ENCODE data around the gene ANP32A. TPM values are rescaled to one million over a fixed set of nuclear protein-coding genes. Genes with fewer than 3 reads are reported as not detected.

The ANP32A gene
- total RNA-seq, 1 donor from 2014 or later: 333 TPM

GRCh38 chr15:68842958-68843357 is 22.3 kb upstream of the ANP32A start:
- Histone ChIP-seq H3K27me3 (peaks cover 61% of the 10 kb centered on the region), H3K4me2 (no peak overlapping the region)
- no peak for DNase-seq (ENCODE audit: low spot score)

GRCh38 chr15:68834346-68834745 is 13.7 kb upstream of the ANP32A start:
- Mint-ChIP-seq H3K4me1 (no peaks in the 10 kb centered on the region), H3K27me3 (ENCODE audit: insufficient read depth, low read depth) (no peaks in the 10 kb centered on the region), H3K27ac (no peak overlapping the region)

More at GRCh38 chr15:68842958-68843357, 22.3 kb upstream of the ANP32A start:
- H4K20me1 ChIP-seq (ENCODE audit: low read depth): no peaks in the 10 kb centered on the region
- peaks cover 15% of the 10 kb centered on the region for H3K27me3 Mint-ChIP-seq (ENCODE audit: insufficient read depth, low read depth)
- H3K27ac Mint-ChIP-seq: no peak overlapping the region
- peaks cover 2% of the 10 kb centered on the region for H3K4me1 Mint-ChIP-seq
- no peaks in the 10 kb centered on the region for H3K36me3 ChIP-seq
- no peak overlapping the region for H2AFZ ChIP-seq (replicated peaks)
- H3K4me1 ChIP-seq: no peaks in the 10 kb centered on the region
- H3K4me3 Mint-ChIP-seq: peak overlapping the region; percentile 36
- H3K4me3 ChIP-seq: no peak overlapping the region
- no peak overlapping the region for H3K9ac ChIP-seq
- H3K9me3 ChIP-seq (ENCODE audit: low read depth): no peaks in the 10 kb centered on the region
- TF ChIP-seq EZH2phosphoT487 (IDR thresholded peaks at IDR 0.05): no peak
- TF ChIP-seq CTCF (IDR thresholded peaks at IDR 0.05): no peak
- no peak for TF ChIP-seq EZH2 (IDR thresholded peaks at IDR 0.05)
- H3K9me3 Mint-ChIP-seq: no peaks in the 10 kb centered on the region
- H3K79me2 ChIP-seq (ENCODE audit: low read depth): no peaks in the 10 kb centered on the region
- no peaks in the 10 kb centered on the region for H3F3A ChIP-seq (ENCODE audit: low read depth)
- no peak overlapping the region for H3K27ac ChIP-seq
- H3K36me3 Mint-ChIP-seq: no peaks in the 10 kb centered on the region

GRCh38 chr15:68833700-68834331 is 13.1 kb upstream of the ANP32A start:
- no peaks in the 10 kb centered on the region for H3K27me3 Mint-ChIP-seq (ENCODE audit: insufficient read depth, low read depth)

More at GRCh38 chr15:68834346-68834745, 13.7 kb upstream of the ANP32A start:
- Mint-ChIP-seq H3K9me3 (peaks cover 24% of the 10 kb centered on the region), H3K4me3 (no peak overlapping the region), H3K36me3 (peaks cover 2% of the 10 kb centered on the region)
- no peak overlapping the region for H3K9ac ChIP-seq
- H3K27me3 ChIP-seq: peaks cover 18% of the 10 kb centered on the region
- no peak overlapping the region for H2AFZ ChIP-seq (replicated peaks)
- H4K20me1 ChIP-seq (ENCODE audit: low read depth): no peaks in the 10 kb centered on the region
- no peak overlapping the region for H3K4me3 ChIP-seq
- no peaks in the 10 kb centered on the region for H3K79me2 ChIP-seq (ENCODE audit: low read depth)
- H3F3A ChIP-seq (ENCODE audit: low read depth): no peaks in the 10 kb centered on the region
- H3K4me2 ChIP-seq: no peak overlapping the region
- no peaks in the 10 kb centered on the region for H3K4me1 ChIP-seq
- H3K9me3 ChIP-seq (ENCODE audit: low read depth): peaks cover 3% of the 10 kb centered on the region
- no peak for DNase-seq (ENCODE audit: low spot score)
- H3K27ac ChIP-seq: no peak overlapping the region
- TF ChIP-seq EZH2phosphoT487 (IDR thresholded peaks at IDR 0.05) (no peak), EZH2 (IDR thresholded peaks at IDR 0.05) (no peak), CTCF (IDR thresholded peaks at IDR 0.05) (no peak)
- no peaks in the 10 kb centered on the region for H3K36me3 ChIP-seq

More at GRCh38 chr15:68833700-68834331, 13.1 kb upstream of the ANP32A start:
- Histone ChIP-seq H3K4me1 (no peaks in the 10 kb centered on the region), H3F3A (ENCODE audit: low read depth) (no peaks in the 10 kb centered on the region), H3K79me2 (ENCODE audit: low read depth) (no peaks in the 10 kb centered on the region), H2AFZ (replicated peaks) (no peak overlapping the region), H3K27me3 (peaks cover 19% of the 10 kb centered on the region), H4K20me1 (ENCODE audit: low read depth) (no peaks in the 10 kb centered on the region), H3K4me3 (no peak overlapping the region), H3K36me3 (no peaks in the 10 kb centered on the region), H3K27ac (no peak overlapping the region), H3K4me2 (no peak overlapping the region), H3K9ac (no peak overlapping the region), H3K9me3 (ENCODE audit: low read depth) (peaks cover 3% of the 10 kb centered on the region)
- Mint-ChIP-seq H3K4me3 (peak overlapping the region; percentile 52), H3K27ac (no peak overlapping the region), H3K4me1 (no peaks in the 10 kb centered on the region), H3K9me3 (peaks cover 24% of the 10 kb centered on the region), H3K36me3 (peaks cover 2% of the 10 kb centered on the region)
- TF ChIP-seq EZH2phosphoT487 (IDR thresholded peaks at IDR 0.05) (no peak), EZH2 (IDR thresholded peaks at IDR 0.05) (no peak), CTCF (IDR thresholded peaks at IDR 0.05) (no peak)
- no peak for DNase-seq (ENCODE audit: low spot score)

All from neural progenitor cell (in vitro differentiated cells).